Endothelial cell of umbilical vein (primary cell): ENCODE results near the gene ADGB.

Experiments
- CTCF ChIP-seq, 2 donors: IDR thresholded peaks; 1 replicate in 1 of 2; 2 replicates in 1 of 2; pipeline ENCODE4 v1.5.1; 2011; ENCODE audit warnings: low read length in 2 of 2, mild to moderate bottlenecking in 2 of 2, moderate library complexity in 2 of 2, control low read depth in 1 of 2, inconsistent platforms in 1 of 2, low read depth in 1 of 2; ENCODE audit not compliant: insufficient read depth in 1 of 2; ENCODE audit errors: extremely low read depth in 1 of 2
- EZH2 ChIP-seq: IDR thresholded peaks from 2 replicates; pipeline ENCODE4 v1.6.1; 2012; ENCODE audit warnings: borderline replicate concordance, low read depth, mild to moderate bottlenecking, moderate library complexity, low read length, inconsistent platforms; ENCODE audit not compliant: severe bottlenecking
- POLR2A ChIP-seq: IDR thresholded peaks from 2 replicates; pipeline ENCODE4 v1.6.1; 2012; ENCODE audit warnings: low read depth, mild to moderate bottlenecking, control low read depth, low read length

GRCh38 chr6:146682919-146683318 is 84.1 kb downstream of the ADGB start:
- no peak for TF ChIP-seq CTCF (IDR thresholded peaks at IDR 0.05; ENCODE audit: extremely low read depth in 1 of 2, insufficient read depth in 1 of 2, low read depth in 1 of 2, low read length in 2 of 2)
- TF ChIP-seq POLR2A, result no peak
- no peak for TF ChIP-seq EZH2
